Endothelial cell of umbilical vein (primary cell): ENCODE results near the gene MTMR4. TPM values are rescaled to one million over a fixed set of nuclear protein-coding genes. Genes with fewer than 3 reads are reported as not detected.
A peak's percentile ranks its signal among the peaks of the same experiment; 100 is the strongest.

ENCODE experiments used
- BruUV-seq: library from RNA; stranded (reverse); fragments of 400-500 nt; replicated peaks from 2 replicates; lab custom pipeline; 2021; lab: Mats Ljungman, UMichigan
- CTCF ChIA-PET: fragments of 300-600, 350-600 bp; sonication (Branson Sonifier 250); formaldehyde crosslinking; loops from one replicate; lab custom pipeline; 2021; ENCODE audit warnings: antibody characterized with exemption, inconsistent platforms; lab: Charles Lee
- POLR2A ChIA-PET: fragments of 300-600, 350-600 bp; sonication (Branson Sonifier 250); formaldehyde crosslinking; loops from one replicate; lab custom pipeline; 2021; ENCODE audit warnings: antibody characterized with exemption, inconsistent platforms; lab: Charles Lee
- DNase-seq: peaks from one replicate; pipeline ENCODE4 v3.0.0-alpha.2; 2011; ENCODE audit warnings: low read depth, low spot score
- FAIRE-seq: peaks from 2 replicates; lab custom pipeline; 2011; peaks lifted over from hg19 to GRCh38; lab: Jason Lieb, UNC
- H2AFZ ChIP-seq: 2 replicates; pipeline ENCODE4 v1.6.0; 2012; ENCODE audit warnings: low read depth, low read length, control low read depth, inconsistent platforms
- H3K27ac ChIP-seq: 2 replicates; pipeline ENCODE4 v1.5.1; 2011; ENCODE audit warnings: low read depth, mild to moderate bottlenecking, control low read depth, low read length, moderate library complexity; ENCODE audit not compliant: insufficient read depth
- H3K27me3 ChIP-seq, 2 experiments: 2 replicates each; pipeline versions ENCODE4 v1.6.0 to v1.6.1; 2011; ENCODE audit warnings: low read length in 2 of 2, mixed read lengths in 1 of 2; ENCODE audit not compliant: control insufficient read depth in 2 of 2, insufficient read depth in 2 of 2
- H3K36me3 ChIP-seq, 2 experiments: 2 replicates in 1 of 2; 3 replicates in 1 of 2; pipeline ENCODE4 v1.5.1; 2011; ENCODE audit warnings: low read length in 2 of 2, mild to moderate bottlenecking in 1 of 2, moderate library complexity in 1 of 2; ENCODE audit not compliant: control insufficient read depth in 2 of 2, insufficient read depth in 2 of 2; ENCODE audit errors: extremely low read depth in 1 of 2
- H3K4me1 ChIP-seq: 3 replicates; pipeline ENCODE4 v1.5.1; 2011; ENCODE audit warnings: mild to moderate bottlenecking, low read length; ENCODE audit not compliant: control insufficient read depth, insufficient read depth; ENCODE audit errors: extremely low read depth
- H3K4me2 ChIP-seq: 2 replicates; pipeline ENCODE4 v1.6.1; 2011; ENCODE audit warnings: low read length, control low read depth, mixed read lengths; ENCODE audit not compliant: insufficient read depth
- H3K4me3 ChIP-seq, 3 experiments: fragments of 200-600 bp in 1 of 3; sonication (generic), shearing (Covaris generic) in 1 of 3; replicated peaks in 1 of 3; 2 replicates each; pipeline ENCODE4 v1.5.1; 2011 to 2016; ENCODE audit warnings: control low read depth in 3 of 3, low read length in 3 of 3, mild to moderate bottlenecking in 2 of 3, inconsistent platforms in 1 of 3, low read depth in 1 of 3, moderate library complexity in 1 of 3; ENCODE audit not compliant: insufficient read depth in 1 of 3
- H3K79me2 ChIP-seq: 2 replicates; pipeline ENCODE4 v1.6.0; 2012; ENCODE audit warnings: low read length, inconsistent platforms; ENCODE audit not compliant: control insufficient read depth, insufficient read depth
- H3K9ac ChIP-seq: replicated peaks from 2 replicates; pipeline ENCODE3; 2011; ENCODE audit warnings: low read length, control low read depth; ENCODE audit not compliant: insufficient read depth; ENCODE audit errors: extremely low read depth
- H3K9me1 ChIP-seq: replicated peaks from 3 replicates; pipeline ENCODE4 v1.6.0; 2011; ENCODE audit warnings: mild to moderate bottlenecking, low read length; ENCODE audit not compliant: control insufficient read depth, insufficient read depth; ENCODE audit errors: extremely low read depth
- H3K9me3 ChIP-seq: replicated peaks from 2 replicates; pipeline ENCODE4 v1.5.1; 2012; ENCODE audit warnings: low read length, inconsistent platforms; ENCODE audit not compliant: control insufficient read depth, insufficient read depth
- H4K20me1 ChIP-seq: replicated peaks from 2 replicates; pipeline ENCODE3; 2011; ENCODE audit warnings: mild to moderate bottlenecking, low read length; ENCODE audit not compliant: control insufficient read depth, insufficient read depth; ENCODE audit errors: extremely low read depth
- CTCF ChIP-seq, 2 donors: IDR thresholded peaks; 1 replicate in 1 of 2; 2 replicates in 1 of 2; pipeline ENCODE4 v1.5.1; 2011; ENCODE audit warnings: low read length in 2 of 2, mild to moderate bottlenecking in 2 of 2, moderate library complexity in 2 of 2, control low read depth in 1 of 2, inconsistent platforms in 1 of 2, low read depth in 1 of 2; ENCODE audit not compliant: insufficient read depth in 1 of 2; ENCODE audit errors: extremely low read depth in 1 of 2
- EZH2 ChIP-seq: IDR thresholded peaks from 2 replicates; pipeline ENCODE4 v1.6.1; 2012; ENCODE audit warnings: borderline replicate concordance, low read depth, mild to moderate bottlenecking, moderate library complexity, low read length, inconsistent platforms; ENCODE audit not compliant: severe bottlenecking
- FOS ChIP-seq: IDR thresholded peaks from 2 replicates; pipeline ENCODE4 v1.6.1; 2011; ENCODE audit warnings: mild to moderate bottlenecking, low read length, moderate library complexity, borderline replicate concordance; ENCODE audit not compliant: insufficient read depth
- JUN ChIP-seq: IDR thresholded peaks from 2 replicates; pipeline ENCODE4 v1.6.1; 2011; ENCODE audit warnings: borderline replicate concordance, low read depth; ENCODE audit not compliant: insufficient read length, insufficient read depth
- MAX ChIP-seq: IDR thresholded peaks from 2 replicates; pipeline ENCODE4 v1.6.1; 2011; ENCODE audit not compliant: insufficient read depth, insufficient read length
- POLR2AphosphoS5 ChIP-seq: IDR thresholded peaks from 2 replicates; pipeline ENCODE4 v1.6.1; 2012; ENCODE audit warnings: low read depth, mild to moderate bottlenecking, control low read depth, low read length, moderate library complexity; ENCODE audit not compliant: insufficient read depth
- dilution Hi-C: fragments of 300-500 bp; cut with MboI; formaldehyde crosslinking; loops from one replicate; pipeline ENCODE4 v1.15.0; 2019; ENCODE audit warnings: low sequenced_read_pairs; ENCODE audit not compliant: extremely low pct_ligation_motif_present
- intact Hi-C: fragments of 100-400 bp; cut with micrococcal nuclease; formaldehyde crosslinking; loops from one replicate; pipeline ENCODE4 v1.10.0; 2022
- polyA plus RNA-seq, 4 experiments: library from polyadenylated mRNA; depleted of rRNA in 3 of 4; stranded (reverse) in 3 of 4; unstranded in 1 of 4; fragments of >200 nt; gene quantifications; 2 replicates each; pipeline versions ENCODE4 v1.2.1 to v1.2.3, GENCODE V29; 2011 to 2012; ENCODE audit warnings: missing spikeins in 1 of 4
- total RNA-seq: library from RNA; stranded (reverse); gene quantifications from 2 replicates; pipeline ENCODE4 v1.2.3, GENCODE V29; 2021

Gene MTMR4
- total and polyA plus RNA-seq, 2 donors (not counting 3 experiments of a cell fraction or from before 2014, with no cell fraction given) = 25.1 to 41.0 TPM

- Histone ChIP-seq H4K20me1 (no peaks in the 10 kb centered on the region), H3K9me1 (no peaks in the 10 kb centered on the region), H3K79me2 (no peaks in the 10 kb centered on the region), H3K36me3 (no peaks in the 10 kb centered on the region), H3K27me3 (peaks cover 0 to 5% of the 10 kb centered on the region in 2 experiments), H3K4me3 (no peak overlapping the region), H3K4me2 (no peak overlapping the region), H3K9me3 (no peaks in the 10 kb centered on the region), H3K9ac (no peak overlapping the region), H2AFZ (no peak overlapping the region), H3K27ac (no peak overlapping the region), H3K4me1 (no peaks in the 10 kb centered on the region)
- TF ChIP-seq JUN = no peak
- no peak for TF ChIP-seq FOS
- peak; percentile 60 to 85 for TF ChIP-seq CTCF (IDR thresholded peaks at IDR 0.05; ENCODE audit: extremely low read depth in 1 of 2, insufficient read depth in 1 of 2, low read depth in 1 of 2, low read length in 2 of 2)
- no peak for TF ChIP-seq MAX
- TF ChIP-seq EZH2 = no peak
- TF ChIP-seq POLR2AphosphoS5 = no peak
- dilution Hi-C loops = no loop called here
- DNase-seq = peak; percentile 78
- CTCF ChIA-PET = interaction anchor here (1.0 to 5.0 kb wide), 5 partner anchors 12 to 247 kb away, joined by 6 to 61 read pairs (median 15); no protein-coding TSS in a partner anchor
- POLR2A ChIA-PET = interaction anchor here (0.5 kb wide), 1 partner anchor 364 kb away, joined by 3 read pairs; no protein-coding TSS in a partner anchor
- peak; percentile 69 for FAIRE-seq
- intact Hi-C loops = loop anchor here (1.0 kb wide), 5 partner anchors 130 to 247 kb away; no protein-coding TSS in a partner anchor
- no TSS peak for BruUV-seq
Measured at GRCh38 chr17:58447039-58447975, 67.1 kb downstream of the MTMR4 start.
